ENCODE data around the gene TEX44. TPM values are rescaled to one million over a fixed set of nuclear protein-coding genes. Genes with fewer than 3 reads are reported as not detected.
"Not testable (repeated sequence)": the region's sequence is repeated elsewhere in the genome, so short reads cannot be mapped to it uniquely, and the experiment has no call there.

Gene TEX44
- total and polyA plus RNA-seq, 8 donors: not detected

- no peak for DNase-seq
- Histone ChIP-seq H3K9me3 (no peaks in the 10 kb centered on the region), H3K4me3 (no peak overlapping the region), H3K27me3 (peaks cover 0 to 5% (median 0%) of the 10 kb centered on the region in 3 donors), H3K36me3 (no peaks in the 10 kb centered on the region), H3K27ac (no peak overlapping the region), H3K4me1 (no peaks in the 10 kb centered on the region)
- intact Hi-C loops (cut with DNase I; ENCODE audit: low total_unique reads): no loop called here
- 80 to 87% (median 82%) methylated on average over 10 to 15 of the region's 15 CpGs for WGBS, 5 donors
- no peak for TF ChIP-seq EP300 (IDR thresholded peaks at IDR 0.05)
- TF ChIP-seq, protein P1, sequence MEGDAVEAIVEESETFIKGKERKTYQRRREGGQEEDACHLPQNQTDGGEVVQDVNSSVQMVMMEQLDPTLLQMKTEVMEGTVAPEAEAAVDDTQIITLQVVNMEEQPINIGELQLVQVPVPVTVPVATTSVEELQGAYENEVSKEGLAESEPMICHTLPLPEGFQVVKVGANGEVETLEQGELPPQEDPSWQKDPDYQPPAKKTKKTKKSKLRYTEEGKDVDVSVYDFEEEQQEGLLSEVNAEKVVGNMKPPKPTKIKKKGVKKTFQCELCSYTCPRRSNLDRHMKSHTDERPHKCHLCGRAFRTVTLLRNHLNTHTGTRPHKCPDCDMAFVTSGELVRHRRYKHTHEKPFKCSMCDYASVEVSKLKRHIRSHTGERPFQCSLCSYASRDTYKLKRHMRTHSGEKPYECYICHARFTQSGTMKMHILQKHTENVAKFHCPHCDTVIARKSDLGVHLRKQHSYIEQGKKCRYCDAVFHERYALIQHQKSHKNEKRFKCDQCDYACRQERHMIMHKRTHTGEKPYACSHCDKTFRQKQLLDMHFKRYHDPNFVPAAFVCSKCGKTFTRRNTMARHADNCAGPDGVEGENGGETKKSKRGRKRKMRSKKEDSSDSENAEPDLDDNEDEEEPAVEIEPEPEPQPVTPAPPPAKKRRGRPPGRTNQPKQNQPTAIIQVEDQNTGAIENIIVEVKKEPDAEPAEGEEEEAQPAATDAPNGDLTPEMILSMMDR (IDR thresholded peaks at IDR 0.05): no peak
- no peak for TF ChIP-seq POLR2AphosphoS5 (IDR thresholded peaks at IDR 0.05)
- TF ChIP-seq POLR2A (IDR thresholded peaks at IDR 0.05): no peak
Observed at GRCh38 chr2:231573698-231574421, 18.8 kb upstream of the TEX44 start.

GRCh38 chr2:231575612-231576256 lies 16.9 kb upstream of the TEX44 start:
- Histone ChIP-seq H3K4me3 (no peak overlapping the region), H3K27me3 (peaks cover 0 to 5% (median 0%) of the 10 kb centered on the region in 3 donors), H3K27ac (no peak overlapping the region), H3K4me1 (no peaks in the 10 kb centered on the region), H3K9me3 (no peaks in the 10 kb centered on the region), H3K36me3 (no peaks in the 10 kb centered on the region)
- DNase-seq: no peak
- intact Hi-C loops (cut with DNase I; ENCODE audit: low total_unique reads): no loop called here
- 85 to 94% (median 92%) methylated on average over 9 to 10 of the region's 10 CpGs for WGBS, 5 donors
- TF ChIP-seq, protein P1 (IDR thresholded peaks at IDR 0.05): no peak
- TF ChIP-seq EP300 (IDR thresholded peaks at IDR 0.05) (no peak), POLR2AphosphoS5 (IDR thresholded peaks at IDR 0.05) (no peak), POLR2A (IDR thresholded peaks at IDR 0.05) (no peak)

- H3K27ac ChIP-seq: no peak overlapping the region
- no peaks in the 10 kb centered on the region for H3K36me3 ChIP-seq
- H3K9me3 ChIP-seq: no peaks in the 10 kb centered on the region
- no peaks in the 10 kb centered on the region for H3K4me1 ChIP-seq
- DNase-seq: no peak
- TF ChIP-seq EP300 (IDR thresholded peaks at IDR 0.05): no peak
- TF ChIP-seq, protein P1 (IDR thresholded peaks at IDR 0.05): no peak
- TF ChIP-seq POLR2AphosphoS5 (IDR thresholded peaks at IDR 0.05): no peak
- no peak for TF ChIP-seq POLR2A (IDR thresholded peaks at IDR 0.05)
- peaks cover 0 to 5% (median 0%) of the 10 kb centered on the region in 3 donors for H3K27me3 ChIP-seq
- 70 to 85% (median 84%) methylated on average over 4 of the region's 4 CpGs; no CpG with 5 or more reads in 1 of the 5 donors for WGBS, 5 donors
- intact Hi-C loops (cut with DNase I; ENCODE audit: low total_unique reads): no loop called here
- H3K4me3 ChIP-seq: no peak overlapping the region
Observed at GRCh38 chr2:231576465-231576864, 16.2 kb upstream of the TEX44 start.

DNA sequence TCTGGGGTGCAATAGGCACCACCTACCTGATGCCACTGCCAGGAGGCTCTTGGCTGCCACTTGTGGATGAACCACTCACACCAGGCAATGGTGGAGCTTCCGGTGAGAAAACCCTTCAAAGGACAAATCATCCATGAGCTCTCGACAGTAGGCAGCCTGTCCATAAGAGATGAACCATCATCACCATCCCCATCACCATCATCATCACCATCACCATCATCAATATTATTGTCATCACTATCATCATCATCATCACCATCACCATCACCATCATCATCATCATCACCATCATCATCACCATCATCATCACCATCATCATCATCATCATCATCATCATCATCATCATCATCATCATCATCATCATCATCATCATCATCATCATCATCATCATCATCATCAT lies 14.0 kb upstream of the TEX44 start:
- H3K27me3 ChIP-seq; H3K4me1 ChIP-seq; H3K36me3 ChIP-seq; H3K4me3 ChIP-seq; intact Hi-C loops (cut with DNase I; ENCODE audit: low total_unique reads); DNase-seq; H3K27ac ChIP-seq; H3K9me3 ChIP-seq: not testable (repeated sequence)
- WGBS, 5 donors: 94 to 100% (median 96%) methylated on average over 2 of the region's 2 CpGs

DNA sequence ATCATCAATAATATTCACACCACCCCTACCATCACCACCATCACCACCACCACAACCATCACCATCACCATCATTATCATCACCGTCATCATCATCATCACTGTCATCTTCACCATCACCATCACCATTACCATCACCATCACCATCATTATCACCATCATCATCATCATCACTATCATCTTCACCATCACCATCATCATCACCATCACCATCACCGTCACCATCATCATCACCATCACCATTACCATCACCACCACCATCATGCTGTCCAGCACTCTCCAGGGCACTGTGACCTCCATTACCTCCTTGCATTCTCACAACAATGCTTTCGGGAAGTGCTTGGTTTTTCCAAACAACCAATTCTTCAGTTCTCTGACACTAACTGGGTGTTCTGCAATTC lies 13.1 kb upstream of the TEX44 start:
- Histone ChIP-seq H3K27ac (no peak overlapping the region), H3K4me3 (no peak overlapping the region), H3K27me3 (no peaks in the 10 kb centered on the region), H3K36me3 (no peaks in the 10 kb centered on the region), H3K9me3 (no peaks in the 10 kb centered on the region), H3K4me1 (no peaks in the 10 kb centered on the region)
- 86 to 97% (median 90%) methylated on average over 3 of the region's 3 CpGs for WGBS, 5 donors
- intact Hi-C loops (cut with DNase I; ENCODE audit: low total_unique reads): no loop called here
- TF ChIP-seq POLR2A (IDR thresholded peaks at IDR 0.05): no peak
- no peak for TF ChIP-seq EP300 (IDR thresholded peaks at IDR 0.05)
- TF ChIP-seq, protein P1 (IDR thresholded peaks at IDR 0.05): no peak
- no peak for TF ChIP-seq POLR2AphosphoS5 (IDR thresholded peaks at IDR 0.05)
- no peak for DNase-seq

All from stomach (tissue), 9 donors.